ENCODE results near the gene GPHA2.
A peak's percentile ranks its signal among the peaks of the same experiment; 100 is the strongest.

GPHA2 gene

GRCh38 chr11:64929625-64930024 is 6.1 kb downstream of the GPHA2 start:
- DNase-seq: no peak

GRCh38 chr11:64928957-64929356 is 6.7 kb downstream of the GPHA2 start:
- DNase-seq: no peak

GRCh38 chr11:64926689-64927088 is 9.0 kb downstream of the GPHA2 start:
- no peak for DNase-seq

GRCh38 chr11:64925536-64926436 is 9.9 kb downstream of the GPHA2 start:
- DNase-seq: no peak

GRCh38 chr11:64924910-64925284 is 10.8 kb downstream of the GPHA2 start:
- no peak for DNase-seq

- DNase-seq: peak; percentile 56
Observed at GRCh38 chr11:64923944-64924909, 11.5 kb downstream of the GPHA2 start, which contains the start of gene PPP2R5B. Gene PPP2R5B, plus strand, starts transcription at chr11:64924689. Its CDS starts 1,046 bp downstream, at chr11:64925735.

GRCh38 chr11:64923151-64923661 is 12.5 kb downstream of the GPHA2 start:
- no peak for DNase-seq

GRCh38 chr11:64921384-64921783 is 14.3 kb downstream of the GPHA2 start:
- no peak for DNase-seq

- DNase-seq: no peak
Observed at GRCh38 chr11:64920124-64920523, 15.6 kb downstream of the GPHA2 start.

GRCh38 chr11:64919627-64920026 is 16.1 kb downstream of the GPHA2 start:
- DNase-seq: no peak

- no peak for DNase-seq
Observed at GRCh38 chr11:64918017-64918416, 17.7 kb downstream of the GPHA2 start.

- DNase-seq: no peak
Observed at GRCh38 chr11:64917663-64917995, 18.1 kb downstream of the GPHA2 start.

- DNase-seq: peak; percentile 94
Observed at GRCh38 chr11:64916775-64917662, 18.7 kb downstream of the GPHA2 start, which contains the start of gene ATG2A. Gene ATG2A, minus strand, starts transcription at chr11:64917209. Its CDS starts 74 bp downstream, at chr11:64917135.

GRCh38 chr11:64916040-64916774 is 19.5 kb downstream of the GPHA2 start:
- DNase-seq: no peak

- DNase-seq: no peak
Observed at GRCh38 chr11:64915376-64915887, 20.3 kb downstream of the GPHA2 start.

GRCh38 chr11:64914123-64914522 is 21.6 kb downstream of the GPHA2 start:
- DNase-seq: no peak

- DNase-seq: no peak
Observed at GRCh38 chr11:64913171-64913727, 22.4 kb downstream of the GPHA2 start.

- DNase-seq: no peak
Observed at GRCh38 chr11:64911689-64912088, 24.0 kb downstream of the GPHA2 start.

GRCh38 chr11:64911142-64911541 is 24.6 kb downstream of the GPHA2 start:
- DNase-seq: no peak

- no peak for DNase-seq
Observed at GRCh38 chr11:64910451-64911093, 25.1 kb downstream of the GPHA2 start.
